ENCODE measurements around the gene CARNS1. TPM values are rescaled to one million over a fixed set of nuclear protein-coding genes. Genes with fewer than 3 reads are reported as not detected.
A peak's percentile ranks its signal among the peaks of the same experiment; 100 is the strongest.

Gene CARNS1
- polyA plus RNA-seq, 1 donor from 2014 or later, result not detected

GRCh38 chr11:67387518-67387917 lies 28.0 kb upstream of the CARNS1 start:
- H4K20me1 ChIP-seq (ENCODE audit: insufficient read depth), result no peaks in the 10 kb centered on the region
- no peak for TF ChIP-seq TAF1 (IDR thresholded peaks at IDR 0.05; ENCODE audit: low read depth)
- TF ChIP-seq CTCF (IDR thresholded peaks at IDR 0.05; ENCODE audit: poor library complexity, severe bottlenecking), result no peak
- no peak for TF ChIP-seq SMC3 (conservative IDR thresholded peaks at IDR 0.05; ENCODE audit: poor library complexity)
- no peak for TF ChIP-seq RAD21 (conservative IDR thresholded peaks at IDR 0.05)
- no peak for TF ChIP-seq REST (IDR thresholded peaks at IDR 0.05; ENCODE audit: borderline replicate concordance)
- TF ChIP-seq POLR2AphosphoS5 (IDR thresholded peaks at IDR 0.05), result no peak
- TF ChIP-seq MXI1 (conservative IDR thresholded peaks at IDR 0.05; ENCODE audit: poor library complexity, severe bottlenecking), result no peak
- TF ChIP-seq EZH2 (IDR thresholded peaks at IDR 0.05; ENCODE audit: borderline replicate concordance, insufficient read depth, low read length, poor library complexity, severe bottlenecking), result no peak
- no peak for TF ChIP-seq EP300 (conservative IDR thresholded peaks at IDR 0.05; ENCODE audit: poor library complexity, severe bottlenecking)
- no peaks in the 10 kb centered on the region for H3K36me3 ChIP-seq (ENCODE audit: insufficient read depth, low read length)
- no peak overlapping the region for H3K4me2 ChIP-seq (ENCODE audit: low read length)
- no peaks in the 10 kb centered on the region for H3K9me3 ChIP-seq (ENCODE audit: low read length)
- H2AFZ ChIP-seq (ENCODE audit: low read depth, low read length), result no peak overlapping the region
- H3K9me2 ChIP-seq (ENCODE audit: insufficient read depth, low read length), result no peaks in the 10 kb centered on the region
- no peak overlapping the region for H3K9ac ChIP-seq (ENCODE audit: low read length)
- no peaks in the 10 kb centered on the region for H3F3A ChIP-seq (ENCODE audit: insufficient read depth, low read length, poor library complexity, severe bottlenecking)
- H3K27ac ChIP-seq (ENCODE audit: low read length), result no peak overlapping the region
- no peak overlapping the region for H3K4me3 ChIP-seq (ENCODE audit: low read length)
- no peaks in the 10 kb centered on the region for H3K27me3 ChIP-seq (ENCODE audit: insufficient read depth, low read depth, low read length)
- no peaks in the 10 kb centered on the region for H3K79me2 ChIP-seq (replicated peaks; ENCODE audit: insufficient read depth, low read length)

GRCh38 chr11:67389477-67389876 lies 26.0 kb upstream of the CARNS1 start:
- Histone ChIP-seq H3K9me2 (ENCODE audit: insufficient read depth, low read length) (no peaks in the 10 kb centered on the region), H2AFZ (ENCODE audit: low read depth, low read length) (no peak overlapping the region), H3K27me3 (ENCODE audit: insufficient read depth, low read depth, low read length) (no peaks in the 10 kb centered on the region), H3K9ac (ENCODE audit: low read length) (no peak overlapping the region), H3F3A (ENCODE audit: insufficient read depth, low read length, poor library complexity, severe bottlenecking) (no peaks in the 10 kb centered on the region), H3K4me2 (ENCODE audit: low read length) (no peak overlapping the region), H3K4me3 (ENCODE audit: low read length) (no peak overlapping the region), H3K27ac (ENCODE audit: low read length) (no peak overlapping the region), H3K9me3 (ENCODE audit: low read length) (no peaks in the 10 kb centered on the region), H4K20me1 (ENCODE audit: insufficient read depth) (no peaks in the 10 kb centered on the region), H3K79me2 (replicated peaks; ENCODE audit: insufficient read depth, low read length) (no peaks in the 10 kb centered on the region), H3K36me3 (ENCODE audit: insufficient read depth, low read length) (no peaks in the 10 kb centered on the region)
- TF ChIP-seq POLR2AphosphoS5 (IDR thresholded peaks at IDR 0.05) (no peak), CTCF (IDR thresholded peaks at IDR 0.05; ENCODE audit: poor library complexity, severe bottlenecking) (peak; percentile 55), RAD21 (conservative IDR thresholded peaks at IDR 0.05) (no peak), SMC3 (conservative IDR thresholded peaks at IDR 0.05; ENCODE audit: poor library complexity) (peak; percentile 37), REST (IDR thresholded peaks at IDR 0.05; ENCODE audit: borderline replicate concordance) (no peak), EP300 (conservative IDR thresholded peaks at IDR 0.05; ENCODE audit: poor library complexity, severe bottlenecking) (no peak), TAF1 (IDR thresholded peaks at IDR 0.05; ENCODE audit: low read depth) (no peak), MXI1 (conservative IDR thresholded peaks at IDR 0.05; ENCODE audit: poor library complexity, severe bottlenecking) (no peak), EZH2 (IDR thresholded peaks at IDR 0.05; ENCODE audit: borderline replicate concordance, insufficient read depth, low read length, poor library complexity, severe bottlenecking) (no peak)

Measured in neural cell (in vitro differentiated cells).